Large intestine (tissue), 3 donors: ENCODE data around the gene MLN. TPM values are rescaled to one million over a fixed set of nuclear protein-coding genes. Genes with fewer than 3 reads are reported as not detected.
A peak's percentile ranks its signal among the peaks of the same experiment; 100 is the strongest.

Experiments used
- DNase-seq, 2 donors: peaks; one replicate each; pipeline versions ENCODE4 v3.0.0 to v3.0.0-alpha.2; 2013
- H3K27ac ChIP-seq: one replicate; pipeline ENCODE4 v1.5.1; 2013; ENCODE audit warnings: low read length
- H3K27me3 ChIP-seq: 2 replicates; pipeline ENCODE4 v1.6.1; 2013; ENCODE audit warnings: low read length; ENCODE audit not compliant: control insufficient read depth, insufficient read depth
- H3K36me3 ChIP-seq: 2 replicates; pipeline ENCODE4 v1.6.1; 2013; ENCODE audit warnings: low read length; ENCODE audit not compliant: control insufficient read depth, insufficient read depth
- H3K4me1 ChIP-seq: one replicate; pipeline ENCODE4 v1.6.1; 2013; ENCODE audit warnings: low read length; ENCODE audit not compliant: control insufficient read depth, insufficient read depth
- H3K4me3 ChIP-seq: one replicate; pipeline ENCODE4 v1.5.1; 2013; ENCODE audit warnings: low read length
- H3K9me3 ChIP-seq: one replicate; pipeline ENCODE4 v1.6.1; 2013; ENCODE audit warnings: mild to moderate bottlenecking, low read depth, low read length, moderate library complexity; ENCODE audit not compliant: control insufficient read depth
- WGBS: methylation state at CpG from one replicate; pipeline ENCODE4 v1.1.5; 2013; ENCODE audit warnings: low lambda C conversion rate; ENCODE audit not compliant: insufficient coverage; 5-methylcytosine and 5-hydroxymethylcytosine counted together
- polyA plus RNA-seq: library from polyadenylated mRNA; unstranded; fragments of 120-200 nt; gene quantifications from one replicate; pipeline ENCODE4 v1.2.1, GENCODE V29; 2013

The MLN gene
- polyA plus RNA-seq, 1 donor = 154 TPM

GRCh38 chr6:33846226-33846625 is 42.4 kb upstream of the MLN start:
- WGBS = no CpG with 5 or more reads among the region's 2 CpGs
- DNase-seq = no peak
- Histone ChIP-seq H3K4me3 (no peak overlapping the region), H3K27me3 (no peaks in the 10 kb centered on the region), H3K4me1 (no peaks in the 10 kb centered on the region), H3K27ac (no peak overlapping the region), H3K36me3 (no peaks in the 10 kb centered on the region), H3K9me3 (no peaks in the 10 kb centered on the region)

- H3K27ac ChIP-seq = no peak overlapping the region
- no peaks in the 10 kb centered on the region for H3K36me3 ChIP-seq
- H3K4me3 ChIP-seq = no peak overlapping the region
- WGBS = 40% methylated on average over 1 of the region's 4 CpGs
- no peaks in the 10 kb centered on the region for H3K27me3 ChIP-seq
- peaks cover 6% of the 10 kb centered on the region for H3K4me1 ChIP-seq
- no peak for DNase-seq
- no peaks in the 10 kb centered on the region for H3K9me3 ChIP-seq
Observed at GRCh38 chr6:33845031-33845745, 41.4 kb upstream of the MLN start.

DNA sequence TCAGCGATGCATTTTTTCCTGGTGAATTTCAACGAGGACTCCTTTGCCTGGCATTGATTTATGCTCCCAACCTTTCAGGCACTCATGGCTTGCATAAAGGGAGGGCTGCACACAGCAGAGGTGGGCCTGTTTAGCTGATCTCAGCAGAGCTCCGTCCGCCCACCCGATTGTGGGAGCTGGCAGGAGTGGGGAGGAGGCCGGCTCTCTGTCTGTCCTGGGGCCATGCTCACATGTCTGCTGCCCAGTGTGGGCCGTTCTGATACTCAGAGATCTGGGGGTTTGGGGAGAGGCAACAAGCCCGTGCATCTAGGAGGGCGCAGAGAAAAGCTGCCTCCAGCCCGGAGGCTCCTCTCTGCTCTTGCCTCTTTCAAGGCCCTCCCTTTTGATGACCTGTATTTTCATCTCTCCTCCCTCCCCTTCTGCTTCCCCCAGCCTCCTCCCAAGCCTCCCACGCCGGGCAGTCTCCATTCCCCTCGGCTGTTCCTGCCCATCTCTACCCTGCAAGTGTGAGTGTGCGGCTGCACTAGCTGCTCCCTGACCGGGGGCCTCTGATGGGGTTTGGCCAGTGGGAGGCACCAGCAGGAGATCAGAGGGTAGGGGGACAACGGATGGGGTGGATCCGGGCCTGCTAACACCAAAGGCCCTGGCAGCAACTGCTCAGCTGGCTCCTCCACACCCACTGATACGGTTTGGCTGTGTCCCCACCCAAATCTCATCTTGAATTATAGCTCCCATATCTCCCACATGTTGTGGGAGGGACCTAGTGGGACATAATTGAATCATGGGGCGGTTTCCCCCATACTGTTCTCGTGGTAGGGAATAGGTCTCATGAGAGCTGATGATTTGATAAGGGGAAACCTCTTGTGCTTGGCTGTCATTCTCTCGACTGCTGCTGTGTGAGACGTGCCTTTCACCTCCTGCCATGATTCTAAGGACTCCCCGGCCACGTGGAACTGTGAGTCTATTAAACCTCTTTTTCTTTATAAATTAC is 39.6 kb upstream of the MLN start:
- no CpG with 5 or more reads among the region's 24 CpGs for WGBS

GRCh38 chr6:33841868-33842267 is 38.1 kb upstream of the MLN start:
- H3K4me3 ChIP-seq = no peak overlapping the region
- no peaks in the 10 kb centered on the region for H3K27me3 ChIP-seq
- no peaks in the 10 kb centered on the region for H3K36me3 ChIP-seq
- no peak overlapping the region for H3K27ac ChIP-seq
- no CpG with 5 or more reads among the region's 4 CpGs for WGBS
- peaks cover 21% of the 10 kb centered on the region for H3K4me1 ChIP-seq
- no peaks in the 10 kb centered on the region for H3K9me3 ChIP-seq
- DNase-seq = no peak

More for the DNA sequence above, 39.6 kb upstream of the MLN start:
- H3K4me3 ChIP-seq = no peak overlapping the region
- H3K27me3 ChIP-seq = no peaks in the 10 kb centered on the region
- H3K4me1 ChIP-seq = peaks cover 21% of the 10 kb centered on the region
- DNase-seq = no peak
- no peak overlapping the region for H3K27ac ChIP-seq
- no peaks in the 10 kb centered on the region for H3K9me3 ChIP-seq
- H3K36me3 ChIP-seq = no peaks in the 10 kb centered on the region

- Histone ChIP-seq H3K4me3 (no peak overlapping the region), H3K27ac (no peak overlapping the region), H3K4me1 (peaks cover 21% of the 10 kb centered on the region), H3K36me3 (no peaks in the 10 kb centered on the region), H3K9me3 (no peaks in the 10 kb centered on the region), H3K27me3 (no peaks in the 10 kb centered on the region)
- DNase-seq = no peak
- WGBS = no CpG with 5 or more reads among the region's 3 CpGs
Observed at GRCh38 chr6:33841070-33841469, 37.3 kb upstream of the MLN start.

DNA sequence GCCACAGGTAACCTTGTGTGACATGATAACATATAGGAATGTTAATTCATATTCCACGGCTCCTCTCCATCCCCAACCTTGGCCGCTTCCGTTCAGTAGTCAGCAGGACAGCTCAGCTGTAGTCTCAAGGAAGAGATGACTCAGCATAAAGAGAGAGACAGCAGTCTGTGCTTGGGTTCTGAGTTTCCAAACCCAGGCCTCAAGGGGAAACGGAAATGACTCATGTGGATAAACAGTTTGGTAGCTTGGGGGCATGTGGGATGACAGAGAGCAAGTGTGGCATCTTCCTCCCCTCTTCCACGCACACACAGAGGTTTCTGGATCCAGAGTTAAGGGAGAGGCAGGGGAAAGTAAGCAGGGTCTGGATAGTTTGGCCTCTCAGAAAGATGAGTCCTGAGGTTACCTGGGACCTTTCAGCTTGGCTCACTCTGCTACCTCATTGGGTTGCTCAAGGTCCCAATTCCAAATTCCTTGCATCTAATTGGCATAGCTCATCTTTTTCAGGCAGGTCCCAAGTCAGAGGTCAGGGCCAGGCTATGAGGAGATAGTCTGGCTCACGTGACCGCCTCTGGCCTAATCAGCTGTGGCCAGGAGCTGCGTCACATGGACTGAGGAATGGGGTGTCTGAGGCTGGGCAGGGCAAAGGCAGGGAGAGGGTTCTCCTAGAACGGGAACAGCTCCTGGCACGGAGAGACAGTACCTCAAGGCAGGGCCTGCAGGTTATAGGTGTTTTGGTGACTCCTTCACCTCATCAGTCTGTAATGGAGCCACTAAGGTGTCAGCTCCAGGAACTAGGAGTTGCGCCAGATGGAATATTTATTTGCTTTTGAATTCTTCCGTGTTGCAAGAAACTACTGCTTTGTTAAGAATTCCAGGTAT is 36.5 kb upstream of the MLN start:
- DNase-seq = peak; percentile 64 to 79
- Histone ChIP-seq H3K4me3 (no peak overlapping the region), H3K4me1 (peaks cover 21% of the 10 kb centered on the region), H3K27ac (peak overlapping the region; percentile 17), H3K36me3 (no peaks in the 10 kb centered on the region), H3K27me3 (no peaks in the 10 kb centered on the region), H3K9me3 (no peaks in the 10 kb centered on the region)
- WGBS = 60% methylated on average over 1 of the region's 12 CpGs

- Histone ChIP-seq H3K4me3 (no peak overlapping the region), H3K9me3 (no peaks in the 10 kb centered on the region), H3K4me1 (peaks cover 21% of the 10 kb centered on the region), H3K27ac (peak overlapping the region; percentile 17), H3K36me3 (no peaks in the 10 kb centered on the region), H3K27me3 (no peaks in the 10 kb centered on the region)
- peak in 1 of 2 donors; percentile 65 for DNase-seq
- WGBS = no CpG with 5 or more reads among the region's 11 CpGs
Observed at GRCh38 chr6:33839399-33840047, 35.7 kb upstream of the MLN start.

DNA sequence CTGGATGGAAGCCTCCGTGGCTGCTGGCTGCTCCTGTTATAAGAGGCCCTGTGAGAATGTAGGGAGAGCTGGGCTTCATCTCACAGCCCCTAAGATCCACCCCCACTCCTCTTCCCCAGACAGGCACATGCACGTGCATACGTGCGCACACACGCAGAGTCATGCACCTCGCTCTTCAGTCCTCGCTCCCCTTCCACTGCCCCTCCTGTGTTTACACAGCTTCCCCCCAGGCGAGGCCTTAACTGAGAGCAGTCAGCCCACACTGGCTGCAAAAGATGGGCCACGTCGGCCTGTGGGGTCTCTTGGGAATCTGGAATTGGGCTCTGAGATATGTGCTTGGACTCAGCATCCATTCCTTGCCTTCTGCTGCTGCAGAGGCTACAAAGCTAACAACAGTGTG is 35.2 kb upstream of the MLN start:
- no CpG with 5 or more reads among the region's 10 CpGs for WGBS

GRCh38 chr6:33837971-33838665 is 34.3 kb upstream of the MLN start:
- DNase-seq = no peak
- H3K9me3 ChIP-seq = peaks cover 5% of the 10 kb centered on the region
- H3K36me3 ChIP-seq = no peaks in the 10 kb centered on the region

More for the DNA sequence above, 35.2 kb upstream of the MLN start:
- Histone ChIP-seq H3K36me3 (no peaks in the 10 kb centered on the region), H3K27ac (no peak overlapping the region), H3K4me3 (no peak overlapping the region), H3K4me1 (peaks cover 21% of the 10 kb centered on the region), H3K27me3 (no peaks in the 10 kb centered on the region), H3K9me3 (no peaks in the 10 kb centered on the region)
- no peak for DNase-seq

More at GRCh38 chr6:33837971-33838665, 34.3 kb upstream of the MLN start:
- 40% methylated on average over 2 of the region's 12 CpGs for WGBS
- Histone ChIP-seq H3K4me3 (no peak overlapping the region), H3K27ac (no peak overlapping the region), H3K27me3 (no peaks in the 10 kb centered on the region), H3K4me1 (peaks cover 21% of the 10 kb centered on the region)
